ENCODE results near the gene PAMR1.
"Not testable (repeated sequence)": the region's sequence is repeated elsewhere in the genome, so short reads cannot be mapped to it uniquely, and the experiment has no call there.

Gene PAMR1

GRCh38 chr11:35553021-35553420 lies 27.6 kb upstream of the PAMR1 start:
- TF ChIP-seq, protein P1, sequence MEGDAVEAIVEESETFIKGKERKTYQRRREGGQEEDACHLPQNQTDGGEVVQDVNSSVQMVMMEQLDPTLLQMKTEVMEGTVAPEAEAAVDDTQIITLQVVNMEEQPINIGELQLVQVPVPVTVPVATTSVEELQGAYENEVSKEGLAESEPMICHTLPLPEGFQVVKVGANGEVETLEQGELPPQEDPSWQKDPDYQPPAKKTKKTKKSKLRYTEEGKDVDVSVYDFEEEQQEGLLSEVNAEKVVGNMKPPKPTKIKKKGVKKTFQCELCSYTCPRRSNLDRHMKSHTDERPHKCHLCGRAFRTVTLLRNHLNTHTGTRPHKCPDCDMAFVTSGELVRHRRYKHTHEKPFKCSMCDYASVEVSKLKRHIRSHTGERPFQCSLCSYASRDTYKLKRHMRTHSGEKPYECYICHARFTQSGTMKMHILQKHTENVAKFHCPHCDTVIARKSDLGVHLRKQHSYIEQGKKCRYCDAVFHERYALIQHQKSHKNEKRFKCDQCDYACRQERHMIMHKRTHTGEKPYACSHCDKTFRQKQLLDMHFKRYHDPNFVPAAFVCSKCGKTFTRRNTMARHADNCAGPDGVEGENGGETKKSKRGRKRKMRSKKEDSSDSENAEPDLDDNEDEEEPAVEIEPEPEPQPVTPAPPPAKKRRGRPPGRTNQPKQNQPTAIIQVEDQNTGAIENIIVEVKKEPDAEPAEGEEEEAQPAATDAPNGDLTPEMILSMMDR (IDR thresholded peaks at IDR 0.05; ENCODE audit: insufficient read depth, missing control alignments), result no peak
- DNase-seq (ENCODE audit: insufficient read length, low spot score) (no peak), FAIRE-seq (no peak)

- TF ChIP-seq, protein P1 (IDR thresholded peaks at IDR 0.05; ENCODE audit: insufficient read depth, missing control alignments), result no peak
- no peak for FAIRE-seq
Measured at GRCh38 chr11:35552616-35553015, 27.2 kb upstream of the PAMR1 start.

GRCh38 chr11:35550374-35551036 lies 25.1 kb upstream of the PAMR1 start:
- TF ChIP-seq, protein P1 (IDR thresholded peaks at IDR 0.05; ENCODE audit: insufficient read depth, missing control alignments), result no peak
- no peak for FAIRE-seq
- DNase-seq (ENCODE audit: insufficient read length, low spot score), result no peak

More at GRCh38 chr11:35552616-35553015, 27.2 kb upstream of the PAMR1 start:
- no peak for DNase-seq (ENCODE audit: insufficient read length, low spot score)

- FAIRE-seq (no peak), DNase-seq (ENCODE audit: insufficient read length, low spot score) (no peak)
- TF ChIP-seq, protein P1 (IDR thresholded peaks at IDR 0.05; ENCODE audit: insufficient read depth, missing control alignments), result no peak
Measured at GRCh38 chr11:35549787-35550186, 24.4 kb upstream of the PAMR1 start.

DNA sequence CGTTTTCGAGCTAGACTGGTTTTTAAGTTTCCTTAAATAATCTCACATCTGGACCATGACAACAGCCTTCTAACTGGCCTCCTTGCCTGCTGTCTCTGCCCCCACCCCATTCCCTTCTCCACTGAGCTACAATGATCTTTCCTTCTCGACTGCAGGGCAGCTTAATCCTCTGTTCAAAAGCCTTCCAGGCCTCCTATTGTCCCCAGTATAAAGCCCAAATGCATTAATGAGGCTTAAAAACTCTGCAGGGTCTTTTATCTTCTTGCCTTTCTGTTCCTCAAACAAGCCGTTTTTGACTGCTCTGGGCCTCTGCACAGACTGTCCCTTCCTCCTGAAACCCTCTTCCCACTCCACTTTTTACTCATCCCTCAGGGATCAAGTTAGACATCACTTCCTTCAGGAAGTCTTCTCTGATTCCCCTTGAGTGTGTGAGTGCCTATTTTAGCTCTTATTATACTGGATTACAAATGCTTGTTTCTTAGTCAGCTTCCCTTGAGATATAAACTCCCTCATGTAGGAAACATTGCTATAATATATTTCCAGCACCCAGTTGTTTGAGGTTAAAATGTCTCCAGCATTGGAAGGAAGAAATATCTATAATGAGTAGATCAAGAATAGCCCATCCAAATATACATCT lies 23.6 kb upstream of the PAMR1 start:
- TF ChIP-seq, protein P1 (IDR thresholded peaks at IDR 0.05; ENCODE audit: insufficient read depth, missing control alignments), result no peak
- FAIRE-seq (no peak), DNase-seq (ENCODE audit: insufficient read length, low spot score) (no peak)

GRCh38 chr11:35547995-35548394 lies 22.6 kb upstream of the PAMR1 start:
- not testable (repeated sequence) for FAIRE-seq

DNA sequence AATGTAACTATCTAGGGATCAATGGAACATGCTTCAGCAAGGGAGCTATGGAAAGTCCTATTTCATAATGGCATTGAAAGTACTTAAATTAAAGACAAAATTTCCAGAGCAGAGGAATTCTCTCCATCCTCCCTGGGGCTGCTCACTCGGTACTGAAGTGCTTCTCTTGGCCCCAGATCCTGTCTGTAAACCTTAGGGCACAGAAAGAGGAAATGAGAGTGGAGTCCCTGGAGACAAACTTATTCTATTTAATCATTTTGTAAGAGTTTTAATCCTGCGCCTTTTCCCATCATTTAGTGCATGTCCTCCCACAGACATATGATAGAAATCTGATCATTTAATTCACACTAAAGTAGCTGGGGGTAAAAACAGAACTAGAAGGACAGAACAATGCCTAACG lies 20.9 kb upstream of the PAMR1 start:
- TF ChIP-seq, protein P1 (IDR thresholded peaks at IDR 0.05; ENCODE audit: insufficient read depth, missing control alignments), result no peak
- no peak for DNase-seq (ENCODE audit: insufficient read length, low spot score)
- FAIRE-seq, result no peak

More at GRCh38 chr11:35547995-35548394, 22.6 kb upstream of the PAMR1 start:
- DNase-seq (ENCODE audit: insufficient read length, low spot score), result not testable (repeated sequence)

Data from D721Med (cell line).